Karpas-422 (cell line): ENCODE results near the gene ZNF814. TPM values are rescaled to one million over a fixed set of nuclear protein-coding genes. Genes with fewer than 3 reads are reported as not detected.
A peak's percentile ranks its signal among the peaks of the same experiment; 100 is the strongest.
"Not testable (repeated sequence)": the region's sequence is repeated elsewhere in the genome, so short reads cannot be mapped to it uniquely, and the experiment has no call there.

Experiments
- DNase-seq: peaks from one replicate; pipeline ENCODE4 v3.0.0-alpha.2; 2015
- H2AFZ ChIP-seq: fragments of 200-600 bp; sonication (generic); 2 replicates; pipeline ENCODE4 v1.6.1; 2014; ENCODE audit warnings: antibody characterized with exemption, low read length, mixed read lengths
- H3K27ac ChIP-seq: fragments of 200-600 bp; sonication (generic); 2 replicates; pipeline ENCODE4 v1.5.1; 2014; ENCODE audit warnings: mild to moderate bottlenecking, low read length, moderate library complexity
- H3K27me3 ChIP-seq: fragments of 200-600 bp; sonication (generic); 2 replicates; pipeline ENCODE4 v1.6.1; 2014; ENCODE audit warnings: low read length, mixed read lengths
- H3K36me3 ChIP-seq: fragments of 200-600 bp; sonication (generic); 2 replicates; pipeline ENCODE4 v1.6.1; 2014; ENCODE audit warnings: low read length, mixed read lengths; ENCODE audit not compliant: insufficient read depth
- H3K4me1 ChIP-seq: fragments of 200-600 bp; sonication (generic); 2 replicates; pipeline ENCODE4 v1.6.1; 2014; ENCODE audit warnings: mild to moderate bottlenecking, low read length, mixed read lengths
- H3K4me2 ChIP-seq: fragments of 200-600 bp; sonication (generic); 2 replicates; pipeline ENCODE4 v1.6.1; 2014; ENCODE audit warnings: low read length, low read depth, mild to moderate bottlenecking; ENCODE audit not compliant: poor library complexity, severe bottlenecking
- H3K4me3 ChIP-seq: fragments of 200-600 bp; sonication (generic); 2 replicates; pipeline ENCODE4 v1.5.1; 2014; ENCODE audit warnings: mild to moderate bottlenecking, antibody characterized with exemption, low read length, mixed read lengths
- H3K79me2 ChIP-seq: fragments of 200-600 bp; sonication (generic); 2 replicates; pipeline ENCODE4 v1.6.1; 2014; ENCODE audit warnings: mild to moderate bottlenecking, low read length, mixed read lengths
- H3K9ac ChIP-seq: fragments of 200-600 bp; sonication (generic); 2 replicates; pipeline ENCODE4 v1.6.0; 2014; ENCODE audit warnings: low read length
- H3K9me2 ChIP-seq: fragments of 200-600 bp; sonication (generic), shearing (Covaris generic); replicated peaks from 2 replicates; pipeline ENCODE4 v1.6.0; 2014; ENCODE audit warnings: mild to moderate bottlenecking, low read length, moderate library complexity; ENCODE audit not compliant: insufficient read depth
- H3K9me3 ChIP-seq: fragments of 300-700, 200-600 bp; sonication (generic); 2 replicates; pipeline ENCODE4 v1.6.1; 2014; ENCODE audit warnings: low read length, mixed read lengths
- H4K20me1 ChIP-seq: fragments of 200-600 bp; sonication (generic); 2 replicates; pipeline ENCODE4 v1.6.1; 2014; ENCODE audit warnings: mild to moderate bottlenecking, antibody characterized with exemption, low read length, low read depth; ENCODE audit not compliant: insufficient read depth
- total RNA-seq: library from RNA; depleted of rRNA; stranded (reverse); fragments of >200 nt; shearing (Covaris generic); gene quantifications from 2 replicates; pipeline ENCODE4 v1.2.3, GENCODE V29; 2014; ENCODE audit warnings: low replicate concordance

Gene ZNF814
- total RNA-seq, 1 experiment from 2014 or later: 24.2 TPM

DNA sequence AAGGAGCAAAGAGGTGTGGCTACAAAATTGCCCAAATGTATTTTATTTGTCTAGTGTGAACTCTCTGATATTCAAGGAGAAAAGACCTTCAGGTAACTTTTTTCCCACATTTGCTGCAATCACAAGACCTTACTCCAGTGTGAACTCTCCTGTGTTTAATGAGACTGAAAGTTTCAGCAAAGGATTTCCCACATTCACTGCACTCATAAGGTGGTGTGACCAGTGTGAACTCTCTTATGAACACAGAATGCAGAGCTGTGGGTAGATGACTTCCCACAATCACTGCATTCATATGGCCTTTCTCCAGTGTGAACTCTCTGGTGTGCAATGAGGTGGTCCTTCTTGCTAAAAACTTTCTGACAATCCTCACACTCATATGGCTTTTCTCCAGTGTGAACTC lies 16.4 kb downstream of the ZNF814 start:
- Histone ChIP-seq H3K4me2 (no peak overlapping the region), H3K79me2 (peaks cover 6% of the 10 kb centered on the region), H3K4me3 (no peak overlapping the region), H3K27me3 (no peaks in the 10 kb centered on the region), H3K27ac (no peak overlapping the region), H2AFZ (no peak overlapping the region), H3K9me3 (peaks cover 53% of the 10 kb centered on the region), H4K20me1 (no peaks in the 10 kb centered on the region), H3K9ac (no peak overlapping the region), H3K9me2 (no peaks in the 10 kb centered on the region), H3K36me3 (peaks cover 58% of the 10 kb centered on the region), H3K4me1 (no peaks in the 10 kb centered on the region)
- DNase-seq: no peak

DNA sequence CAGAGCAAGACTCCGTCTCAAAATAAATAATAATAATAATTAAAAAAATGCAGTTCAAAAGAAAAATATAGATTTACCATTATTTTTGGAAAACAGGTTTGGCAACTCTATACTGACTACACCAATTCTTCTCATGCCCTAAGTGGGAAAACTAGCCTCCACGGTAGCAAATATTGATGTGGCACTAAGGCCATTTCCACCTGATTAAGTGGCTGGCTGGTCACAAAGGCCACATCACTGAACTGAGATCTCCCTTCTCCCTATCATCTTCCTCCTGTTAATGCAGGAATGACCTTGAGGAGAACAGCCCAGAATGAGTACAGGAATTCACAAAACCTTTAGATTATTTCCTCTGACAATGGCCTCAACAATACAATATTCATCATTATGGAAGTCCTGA lies 18.6 kb downstream of the ZNF814 start:
- no peaks in the 10 kb centered on the region for H3K27me3 ChIP-seq
- no peaks in the 10 kb centered on the region for H3K9me2 ChIP-seq
- H3K9ac ChIP-seq: no peak overlapping the region
- H3K36me3 ChIP-seq: peaks cover 64% of the 10 kb centered on the region
- no peak for DNase-seq
- no peaks in the 10 kb centered on the region for H4K20me1 ChIP-seq
- H2AFZ ChIP-seq: no peak overlapping the region
- peaks cover 13% of the 10 kb centered on the region for H3K79me2 ChIP-seq
- H3K9me3 ChIP-seq: peaks cover 63% of the 10 kb centered on the region
- no peaks in the 10 kb centered on the region for H3K4me1 ChIP-seq
- H3K4me3 ChIP-seq: no peak overlapping the region
- H3K4me2 ChIP-seq: no peak overlapping the region
- no peak overlapping the region for H3K27ac ChIP-seq

DNA sequence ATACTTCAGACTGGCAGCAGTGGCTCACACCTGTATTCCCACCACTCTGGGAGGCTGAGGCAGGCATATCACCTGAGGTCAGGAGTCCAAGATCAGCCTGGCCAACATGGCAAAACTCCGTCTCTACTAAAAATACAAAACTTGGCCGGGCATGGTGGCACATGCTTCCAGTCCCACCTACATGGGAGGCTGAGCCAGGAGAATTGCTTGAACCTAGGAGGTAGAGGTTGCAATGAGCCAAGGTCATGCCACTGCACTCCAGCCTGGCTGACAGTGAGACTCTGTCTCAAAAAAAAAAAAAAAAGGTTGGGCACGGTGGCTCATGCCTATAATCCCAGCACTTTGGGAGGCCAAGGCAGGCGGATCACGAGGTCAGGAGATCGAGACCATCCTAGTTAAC lies 19.2 kb downstream of the ZNF814 start:
- DNase-seq, H3K4me2 ChIP-seq, H3K27ac ChIP-seq, H2AFZ ChIP-seq, H4K20me1 ChIP-seq, H3K4me1 ChIP-seq, H3K27me3 ChIP-seq, H3K4me3 ChIP-seq, H3K9me2 ChIP-seq, H3K9ac ChIP-seq: not testable (repeated sequence)
- peaks cover 67% of the 10 kb centered on the region for H3K36me3 ChIP-seq
- peaks cover 15% of the 10 kb centered on the region for H3K79me2 ChIP-seq
- peaks cover 68% of the 10 kb centered on the region for H3K9me3 ChIP-seq

DNA sequence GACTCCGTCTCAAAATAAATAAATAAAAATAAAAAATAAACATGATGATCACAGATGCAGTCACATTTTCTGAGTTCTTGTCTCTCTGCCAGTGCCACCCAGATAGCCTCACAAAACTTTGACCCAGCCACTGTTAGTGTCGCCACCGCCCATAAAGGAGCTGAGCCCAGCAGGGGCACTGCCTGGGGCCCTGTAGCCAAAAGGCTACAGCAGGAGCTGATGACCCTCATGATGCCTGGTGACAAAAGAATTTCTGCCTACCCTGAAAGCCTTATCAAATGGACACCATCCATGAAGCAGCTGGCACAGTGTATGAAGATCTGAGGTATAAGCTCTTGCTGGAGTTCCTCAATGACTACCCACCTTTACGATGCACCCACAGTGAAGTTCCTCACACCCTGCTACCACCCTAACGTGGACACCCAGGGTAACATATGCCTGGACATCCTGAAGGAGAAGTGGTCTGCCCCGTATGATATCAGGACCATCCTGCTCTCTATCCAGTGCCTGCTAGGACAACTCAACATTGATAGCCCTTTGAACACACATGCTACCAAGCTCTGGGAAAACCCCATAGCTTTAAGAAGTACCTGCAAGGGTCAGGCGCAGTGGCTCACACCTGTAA lies 20.9 kb downstream of the ZNF814 start:
- H3K9me3 ChIP-seq: peaks cover 63% of the 10 kb centered on the region
- no peaks in the 10 kb centered on the region for H3K4me1 ChIP-seq
- H3K27me3 ChIP-seq: no peaks in the 10 kb centered on the region
- no peak overlapping the region for H3K4me2 ChIP-seq
- no peaks in the 10 kb centered on the region for H3K9me2 ChIP-seq
- H3K27ac ChIP-seq: no peak overlapping the region
- H2AFZ ChIP-seq: no peak overlapping the region
- no peak overlapping the region for H3K9ac ChIP-seq
- peaks cover 64% of the 10 kb centered on the region for H3K36me3 ChIP-seq
- no peak for DNase-seq
- peaks cover 19% of the 10 kb centered on the region for H3K79me2 ChIP-seq
- H4K20me1 ChIP-seq: no peaks in the 10 kb centered on the region
- no peak overlapping the region for H3K4me3 ChIP-seq

DNA sequence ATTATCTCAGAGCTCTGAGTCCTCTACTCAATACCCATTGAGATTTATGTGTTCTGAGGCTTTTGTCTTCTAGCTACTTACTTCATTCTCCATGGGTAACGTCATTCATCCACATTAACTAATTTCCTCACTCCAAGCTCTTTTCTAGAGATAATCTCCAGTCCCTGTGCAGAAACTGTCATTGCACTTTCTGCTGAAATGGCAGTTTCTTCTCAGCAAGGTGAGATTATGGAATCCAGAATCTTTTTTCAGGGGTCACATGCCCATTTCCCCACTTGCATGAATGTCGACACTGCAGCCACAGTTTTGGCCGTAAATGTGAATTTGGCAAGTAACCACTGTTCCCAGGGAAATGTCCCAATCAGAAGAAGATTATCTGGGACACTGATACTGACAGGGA lies 26.5 kb downstream of the ZNF814 start:
- H3K27me3 ChIP-seq, H4K20me1 ChIP-seq, H2AFZ ChIP-seq, H3K27ac ChIP-seq, DNase-seq, H3K9me2 ChIP-seq, H3K9ac ChIP-seq, H3K4me2 ChIP-seq, H3K4me1 ChIP-seq, H3K4me3 ChIP-seq: not testable (repeated sequence)
- Histone ChIP-seq H3K9me3 (peaks cover 57% of the 10 kb centered on the region), H3K36me3 (peaks cover 91% of the 10 kb centered on the region), H3K79me2 (peaks cover 33% of the 10 kb centered on the region)

DNA sequence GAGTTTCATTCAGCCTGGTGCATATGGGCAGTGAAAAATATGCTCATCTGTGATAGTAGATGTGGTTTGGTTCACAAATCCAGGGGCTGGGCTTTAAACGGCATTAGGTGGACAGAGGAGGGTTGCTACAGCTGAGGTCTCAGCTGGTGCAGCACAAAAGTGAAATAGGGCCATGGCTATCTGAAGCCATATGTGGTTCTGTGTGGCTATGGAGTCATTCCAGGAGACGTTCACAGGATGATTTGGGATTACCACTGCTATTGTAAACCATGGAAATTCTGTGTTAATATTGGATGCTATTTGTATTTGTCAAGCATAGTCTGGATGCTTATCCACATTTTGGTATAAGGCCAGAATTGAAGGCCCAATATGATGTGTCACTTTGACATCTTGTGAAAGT lies 34.7 kb downstream of the ZNF814 start:
- H3K9me2 ChIP-seq, H3K9ac ChIP-seq, H4K20me1 ChIP-seq, H3K4me3 ChIP-seq, H3K27ac ChIP-seq, H3K27me3 ChIP-seq, DNase-seq, H2AFZ ChIP-seq, H3K4me1 ChIP-seq, H3K4me2 ChIP-seq: not testable (repeated sequence)
- Histone ChIP-seq H3K36me3 (peaks cover 77% of the 10 kb centered on the region), H3K79me2 (peaks cover 59% of the 10 kb centered on the region), H3K9me3 (peaks cover 16% of the 10 kb centered on the region)

DNA sequence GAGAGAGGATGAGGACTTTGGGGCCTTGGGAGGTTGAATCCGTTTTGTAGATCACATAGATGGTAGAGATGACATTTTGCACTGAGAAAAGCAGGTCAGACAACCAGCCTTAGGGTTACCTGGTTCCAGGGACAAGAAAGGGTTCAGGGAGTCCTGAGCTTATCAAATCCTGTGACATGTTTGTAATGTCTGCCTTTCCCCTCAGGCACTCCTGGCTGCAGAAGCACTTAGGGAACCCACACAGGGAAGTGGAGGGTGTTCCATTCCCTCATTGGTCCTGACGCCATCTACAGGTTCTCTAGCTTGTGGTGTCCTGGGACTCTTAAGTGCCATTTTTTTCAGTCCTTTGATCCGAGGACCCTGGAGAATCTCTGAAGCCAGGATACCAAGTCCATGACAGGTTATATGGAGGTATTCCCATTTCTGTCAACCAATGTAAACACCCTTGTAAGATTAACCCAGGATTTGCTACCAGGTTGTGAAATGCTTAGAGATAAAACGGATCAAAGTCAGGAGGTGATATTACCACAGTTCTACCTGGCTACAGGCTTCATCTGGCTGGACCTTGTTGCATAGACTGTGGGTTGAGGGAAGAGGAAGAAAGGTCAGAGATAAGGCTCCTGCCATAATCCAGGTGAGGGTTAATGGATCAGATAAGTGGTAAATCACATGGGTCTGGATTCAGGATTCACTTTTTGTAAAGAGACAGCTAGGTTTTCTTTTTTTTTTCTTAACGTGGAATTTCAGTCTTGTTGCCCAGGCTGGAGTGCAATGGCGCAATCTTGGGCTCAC lies 36.8 kb downstream of the ZNF814 start:
- H3K9ac ChIP-seq, H3K27ac ChIP-seq, H3K4me2 ChIP-seq, H2AFZ ChIP-seq, H4K20me1 ChIP-seq, H3K4me1 ChIP-seq, H3K27me3 ChIP-seq, DNase-seq, H3K9me2 ChIP-seq: not testable (repeated sequence)
- Histone ChIP-seq H3K4me3 (peak overlapping the region; percentile 76), H3K79me2 (peaks cover 56% of the 10 kb centered on the region), H3K36me3 (peaks cover 63% of the 10 kb centered on the region), H3K9me3 (peaks cover 13% of the 10 kb centered on the region)

DNA sequence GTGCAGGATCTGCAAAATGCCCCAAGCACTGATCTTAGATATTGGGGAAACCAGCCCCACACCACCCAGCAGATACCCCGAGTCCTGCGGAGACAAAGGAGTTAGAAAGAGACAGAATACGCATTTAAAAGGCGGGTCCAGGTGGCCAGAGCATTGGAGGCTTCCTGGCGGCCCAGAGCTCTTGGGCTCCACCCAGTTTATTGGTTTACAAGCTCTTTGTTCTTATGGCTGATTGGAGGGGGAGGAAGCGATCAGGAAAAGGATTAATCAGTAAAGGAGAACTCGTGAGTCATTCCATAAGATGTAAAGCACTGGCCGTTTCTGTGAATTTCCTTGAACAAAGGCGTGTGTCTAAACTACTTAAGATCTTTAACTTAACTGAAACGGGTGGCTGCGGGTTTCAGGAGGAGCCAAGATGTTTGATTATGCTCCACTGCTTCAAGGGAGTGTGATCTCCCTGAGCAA lies 38.3 kb downstream of the ZNF814 start:
- H3K9me3 ChIP-seq: peaks cover 13% of the 10 kb centered on the region
- no peaks in the 10 kb centered on the region for H4K20me1 ChIP-seq
- no peak overlapping the region for H2AFZ ChIP-seq
- no peaks in the 10 kb centered on the region for H3K9me2 ChIP-seq
- peak; percentile 52 for DNase-seq
- peaks cover 53% of the 10 kb centered on the region for H3K36me3 ChIP-seq
- peak overlapping the region; percentile 25; the same call in 1 of the 2 replicates for H3K27ac ChIP-seq
- H3K9ac ChIP-seq: peak overlapping the region; percentile 81
- peaks cover 62% of the 10 kb centered on the region for H3K79me2 ChIP-seq
- H3K4me3 ChIP-seq: peak overlapping the region; percentile 76
- H3K4me2 ChIP-seq: peak overlapping the region; percentile 73
- H3K4me1 ChIP-seq: peaks cover 8% of the 10 kb centered on the region
- H3K27me3 ChIP-seq: no peaks in the 10 kb centered on the region
